ENCODE data around the gene MACROD1. TPM values are rescaled to one million over a fixed set of nuclear protein-coding genes. Genes with fewer than 3 reads are reported as not detected.
A peak's percentile ranks its signal among the peaks of the same experiment; 100 is the strongest.

MACROD1 gene
- total RNA-seq, 8 experiments from 2014 or later: 10.2 to 47.7 (median 16.6) TPM

- no peak overlapping the region for H3K4me3 ChIP-seq
- ATAC-seq (replicated peaks in 6 of 8): no peak
- peaks cover 0 to 8% of the 10 kb centered on the region in 2 donors for H3K4me1 ChIP-seq (replicated peaks in 1 of 2)
- no peak overlapping the region for H3K27ac ChIP-seq
- 72 to 100% (median 88%) methylated on average over 2 to 22 of the region's 27 CpGs; no CpG with 5 or more reads in 1 of the 10 experiments for WGBS, 10 experiments
- in situ Hi-C loops (cut with MboI; ENCODE audit: low pct_unique_long_range_greater_than_20kb in 2 of 9, low sequenced_read_pairs in 9 of 9, unreplicated experiment in 9 of 9): no loop called here
Observed at GRCh38 chr11:64203421-64204079, 37.6 kb upstream of the MACROD1 start.

GRCh38 chr11:64202992-64203391, 37.1 kb upstream of the MACROD1 start:
- in situ Hi-C loops (cut with MboI; ENCODE audit: low pct_unique_long_range_greater_than_20kb in 2 of 9, low sequenced_read_pairs in 9 of 9, unreplicated experiment in 9 of 9): no loop called here
- ATAC-seq (replicated peaks in 6 of 8): no peak
- peaks cover 0 to 7% of the 10 kb centered on the region in 2 donors for H3K4me1 ChIP-seq (replicated peaks in 1 of 2)
- H3K27ac ChIP-seq: no peak overlapping the region
- WGBS, 10 experiments: 97 to 100% (median 98%) methylated on average over 3 to 8 of the region's 9 CpGs; no CpG with 5 or more reads in 5 of the 10 experiments
- H3K4me3 ChIP-seq: no peak overlapping the region

GRCh38 chr11:64201543-64201942, 35.6 kb upstream of the MACROD1 start:
- in situ Hi-C loops (cut with MboI; ENCODE audit: low pct_unique_long_range_greater_than_20kb in 2 of 9, low sequenced_read_pairs in 9 of 9, unreplicated experiment in 9 of 9): no loop called here
- no peak for ATAC-seq (replicated peaks in 6 of 8)
- H3K4me1 ChIP-seq (replicated peaks in 1 of 2): no peaks in the 10 kb centered on the region
- no peak overlapping the region for H3K4me3 ChIP-seq
- 44 to 100% (median 83%) methylated on average over 1 to 3 of the region's 3 CpGs for WGBS, 10 experiments
- H3K27ac ChIP-seq: no peak overlapping the region

- Histone ChIP-seq H3K27ac (no peak overlapping the region), H3K4me3 (no peak overlapping the region), H3K4me1 (replicated peaks in 1 of 2) (no peaks in the 10 kb centered on the region)
- no peak for ATAC-seq (replicated peaks in 6 of 8)
- in situ Hi-C loops (cut with MboI; ENCODE audit: low pct_unique_long_range_greater_than_20kb in 2 of 9, low sequenced_read_pairs in 9 of 9, unreplicated experiment in 9 of 9): no loop called here
- WGBS, 10 experiments: 83 to 100% (median 100%) methylated on average over 1 to 2 of the region's 2 CpGs; no CpG with 5 or more reads in 4 of the 10 experiments
Observed at GRCh38 chr11:64198511-64198910, 32.6 kb upstream of the MACROD1 start.

GRCh38 chr11:64196626-64197025, 30.7 kb upstream of the MACROD1 start:
- in situ Hi-C loops (cut with MboI; ENCODE audit: low pct_unique_long_range_greater_than_20kb in 2 of 9, low sequenced_read_pairs in 9 of 9, unreplicated experiment in 9 of 9): no loop called here
- 67 to 100% (median 83%) methylated on average over 1 to 6 of the region's 9 CpGs for WGBS, 10 experiments
- no peak overlapping the region for H3K27ac ChIP-seq
- H3K4me1 ChIP-seq (replicated peaks in 1 of 2): no peaks in the 10 kb centered on the region
- ATAC-seq (replicated peaks in 6 of 8): no peak
- H3K4me3 ChIP-seq: no peak overlapping the region

- in situ Hi-C loops (cut with MboI; ENCODE audit: low pct_unique_long_range_greater_than_20kb in 2 of 9, low sequenced_read_pairs in 9 of 9, unreplicated experiment in 9 of 9): no loop called here
- Histone ChIP-seq H3K4me3 (no peak overlapping the region), H3K27ac (no peak overlapping the region), H3K4me1 (replicated peaks in 1 of 2) (peaks cover 0 to 2% of the 10 kb centered on the region in 2 donors)
- WGBS, 10 experiments: 90 to 100% (median 100%) methylated on average over 1 to 5 of the region's 5 CpGs
- no peak for ATAC-seq (replicated peaks in 6 of 8)
Observed at GRCh38 chr11:64192434-64192833, 26.5 kb upstream of the MACROD1 start.

- no peak overlapping the region for H3K4me3 ChIP-seq
- 0 to 6% (median 0%) methylated on average over 1 to 15 of the region's 48 CpGs; no CpG with 5 or more reads in 2 of the 10 experiments for WGBS, 10 experiments
- peak overlapping the region in 1 of 2 donors; percentile 83 for H3K27ac ChIP-seq
- peak in 3 of 8 experiments; percentile 2 to 7 (median 5) for ATAC-seq (replicated peaks in 6 of 8)
- peaks cover 16 to 19% of the 10 kb centered on the region in 2 donors for H3K4me1 ChIP-seq (replicated peaks in 1 of 2)
- in situ Hi-C loops (cut with MboI; ENCODE audit: low pct_unique_long_range_greater_than_20kb in 2 of 9, low sequenced_read_pairs in 9 of 9, unreplicated experiment in 9 of 9): no loop called here
Observed at GRCh38 chr11:64186492-64187165, 20.7 kb upstream of the MACROD1 start.

GRCh38 chr11:64185693-64186491, 20.0 kb upstream of the MACROD1 start, which contains the start of gene STIP1:
STIP1 (plus strand) TSS chr11:64186171; CDS start chr11:64186262, 91 bp downstream.
- 0 to 3% methylated on average over 3 to 8 of the region's 74 CpGs; no CpG with 5 or more reads in 8 of the 10 experiments for WGBS, 10 experiments

GRCh38 chr11:64185175-64185692, 19.3 kb upstream of the MACROD1 start:
- peak overlapping the region; percentile 61 to 85 (median 73) for H3K4me3 ChIP-seq
- H3K27ac ChIP-seq: peak overlapping the region; percentile 86 to 92
- ATAC-seq (replicated peaks in 6 of 8): peak; percentile 32 to 51 (median 40)
- peaks cover 29% of the 10 kb centered on the region in 2 donors for H3K4me1 ChIP-seq (replicated peaks in 1 of 2)
- in situ Hi-C loops (cut with MboI; ENCODE audit: low pct_unique_long_range_greater_than_20kb in 2 of 9, low sequenced_read_pairs in 9 of 9, unreplicated experiment in 9 of 9): no loop called here
- 0 to 7% (median 0%) methylated on average over 1 to 15 of the region's 52 CpGs; no CpG with 5 or more reads in 3 of the 10 experiments for WGBS, 10 experiments

More at GRCh38 chr11:64185693-64186491, 20.0 kb upstream of the MACROD1 start, which contains the start of gene STIP1:
- H3K27ac ChIP-seq: peak within 1 kb of the TSS; percentile 86 to 92
- ATAC-seq (replicated peaks in 6 of 8): peak; percentile 81 to 90 (median 88)
- H3K4me1 ChIP-seq (replicated peaks in 1 of 2): peaks cover 22 to 23% of the 10 kb centered on the region in 2 donors
- in situ Hi-C loops (cut with MboI; ENCODE audit: low pct_unique_long_range_greater_than_20kb in 2 of 9, low sequenced_read_pairs in 9 of 9, unreplicated experiment in 9 of 9): no loop called here
- peak within 1 kb of the TSS; percentile 61 to 85 (median 73) for H3K4me3 ChIP-seq

- 50 to 90% (median 80%) methylated on average over 2 of the region's 7 CpGs; no CpG with 5 or more reads in 7 of the 10 experiments for WGBS, 10 experiments
- Histone ChIP-seq H3K4me1 (replicated peaks in 1 of 2) (peaks cover 28 to 29% of the 10 kb centered on the region in 2 donors), H3K27ac (peak overlapping the region in 1 of 2 donors; percentile 92), H3K4me3 (peak overlapping the region; percentile 61 to 85 (median 73))
- in situ Hi-C loops (cut with MboI; ENCODE audit: low pct_unique_long_range_greater_than_20kb in 2 of 9, low sequenced_read_pairs in 9 of 9, unreplicated experiment in 9 of 9): no loop called here
- ATAC-seq (replicated peaks in 6 of 8): no peak
Observed at GRCh38 chr11:64183890-64184289, 18.0 kb upstream of the MACROD1 start.

GRCh38 chr11:64181506-64182411, 15.8 kb upstream of the MACROD1 start:
- ATAC-seq (replicated peaks in 6 of 8): peak; percentile 29 to 47 (median 38)
- WGBS, 10 experiments: 3 to 100% (median 22%) methylated on average over 1 to 6 of the region's 17 CpGs; no CpG with 5 or more reads in 1 of the 10 experiments
- H3K4me3 ChIP-seq: peak overlapping the region in 4 of 5 donors; percentile 10 to 26 (median 14)
- peaks cover 28 to 29% of the 10 kb centered on the region in 2 donors for H3K4me1 ChIP-seq (replicated peaks in 1 of 2)
- H3K27ac ChIP-seq: peak overlapping the region; percentile 21 to 60
- in situ Hi-C loops (cut with MboI; ENCODE audit: low pct_unique_long_range_greater_than_20kb in 2 of 9, low sequenced_read_pairs in 9 of 9, unreplicated experiment in 9 of 9): no loop called here
